ENCODE results near the gene C1orf53. TPM values are rescaled to one million over a fixed set of nuclear protein-coding genes. Genes with fewer than 3 reads are reported as not detected.

Gene C1orf53
- total and polyA plus RNA-seq, 2 donors (not counting 1 experiment from before 2014, with no cell fraction given): 0.24 TPM; not detected in 1

Other genes with a start within 250 kb of the C1orf53 start
- 24.8 and 25.4 TPM in 2 replicates for gene DENND1B, start 127.2 kb upstream of the C1orf53 start, total RNA-seq
- 3.4 and 4.3 TPM in 2 replicates for gene DENND1B, start 127.2 kb upstream of the C1orf53 start, polyA plus RNA-seq
- gene LHX9, start 14.7 kb downstream of the C1orf53 start, total RNA-seq: not detected in 2 replicates
- gene LHX9, start 14.7 kb downstream of the C1orf53 start, polyA plus RNA-seq: not detected in 2 replicates

All from B cell (primary cell).